ENCODE data around the gene SCN8A. TPM values are rescaled to one million over a fixed set of nuclear protein-coding genes. Genes with fewer than 3 reads are reported as not detected.

The SCN8A gene
- total RNA-seq, 1 donor from 2014 or later, result 0.47 TPM

GRCh38 chr12:51848841-51849735 lies 258.1 kb downstream of the SCN8A start:
- intact Hi-C loops (cut with micrococcal nuclease), result no loop called here

GRCh38 chr12:51850081-51850964 lies 259.3 kb downstream of the SCN8A start:
- intact Hi-C loops (cut with micrococcal nuclease), result no loop called here

- intact Hi-C loops (cut with micrococcal nuclease), result no loop called here
Measured at GRCh38 chr12:51850965-51851299, 259.9 kb downstream of the SCN8A start.

- intact Hi-C loops (cut with micrococcal nuclease), result no loop called here
Measured at GRCh38 chr12:51851413-51852124, 260.5 kb downstream of the SCN8A start.

- intact Hi-C loops (cut with micrococcal nuclease), result no loop called here
Measured at GRCh38 chr12:51852404-51853137, 261.5 kb downstream of the SCN8A start.

- intact Hi-C loops (cut with micrococcal nuclease), result no loop called here
Measured at GRCh38 chr12:51855586-51856428, 264.8 kb downstream of the SCN8A start.

DNA sequence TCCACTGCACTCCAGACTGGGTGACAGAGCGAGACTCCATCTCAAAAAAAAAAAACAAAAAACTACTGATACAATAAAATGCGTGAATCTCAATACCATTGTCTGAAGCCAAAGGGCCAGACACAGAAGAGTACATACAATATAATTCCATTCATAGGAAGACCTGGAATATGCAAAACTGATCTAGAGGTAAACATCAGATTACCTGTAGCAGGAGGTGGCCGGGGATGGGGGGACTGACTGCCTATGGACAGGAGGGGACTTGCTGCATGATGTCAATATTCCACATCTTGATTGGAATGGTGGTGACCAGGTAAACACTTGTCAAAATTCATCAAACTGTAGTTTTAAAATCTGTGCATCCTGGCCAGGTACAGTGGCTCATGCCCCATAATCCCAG lies 270.0 kb downstream of the SCN8A start:
- intact Hi-C loops (cut with micrococcal nuclease), result no loop called here

Other genes with a start within 250 kb of the SCN8A start
- gene CELA1, start 244.6 kb upstream of the SCN8A start, total RNA-seq, result 0.22 TPM in 1 of 2 replicates, not detected in the other
- 14.9 and 17.7 TPM in 2 replicates for gene GALNT6, start 199.8 kb upstream of the SCN8A start, total RNA-seq
- gene SLC4A8, start 166.4 kb upstream of the SCN8A start, total RNA-seq, result 6.8 and 9.4 TPM in 2 replicates

Data from T-helper 1 cell treated with Interleukin-12 subunit alpha and Interleukin-12 subunit beta and Interleukin-4 antibody, amounts not matched to agents 30 ng/mL and 1 ng/mL, for 36 hours (primary cell).